ENCODE results near the gene PPIL1. TPM values are rescaled to one million over a fixed set of nuclear protein-coding genes. Genes with fewer than 3 reads are reported as not detected.
A peak's percentile ranks its signal among the peaks of the same experiment; 100 is the strongest.

PPIL1 gene
- total and polyA plus RNA-seq, 2 of the 13 experiments (the other 11 are each of a cell fraction or from before 2014, with no cell fraction given): 74.2 to 144 TPM

DNA sequence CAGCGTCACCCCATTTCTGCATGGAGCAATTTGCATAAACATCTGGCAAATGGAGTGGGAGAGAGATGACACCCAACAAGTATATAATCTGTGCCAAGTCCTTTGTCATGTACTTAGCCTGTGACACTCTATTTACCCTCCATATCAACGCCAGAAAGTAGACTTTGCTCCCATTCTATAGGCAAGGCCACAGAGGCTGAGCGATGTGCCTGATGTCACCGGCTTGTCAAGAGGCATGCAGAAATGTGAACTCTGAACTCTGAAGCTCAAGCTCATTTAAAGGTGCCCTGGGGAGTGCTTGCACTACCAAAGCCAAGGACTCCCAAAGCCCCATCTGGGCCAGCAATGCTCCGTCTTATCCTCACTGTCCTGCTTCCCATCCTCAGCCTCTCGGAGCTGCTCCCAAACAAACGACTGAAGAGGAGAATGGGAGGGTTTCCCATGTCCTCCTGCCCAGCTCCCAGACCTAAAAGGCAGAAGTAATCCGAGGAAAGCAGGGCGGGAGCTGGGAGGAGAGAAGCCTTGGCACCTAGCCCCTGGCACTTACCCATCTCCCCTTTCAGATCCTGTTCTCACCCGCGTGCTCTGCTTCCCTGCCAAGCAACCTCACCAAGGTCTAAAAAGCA is 44.6 kb downstream of the PPIL1 start (continued):
- TF ChIP-seq TEAD2 (CRISPR knock-in tag; IDR thresholded peaks at IDR 0.05): no peak
- no peak for TF ChIP-seq GTF3A (CRISPR knock-in tag; conservative IDR thresholded peaks at IDR 0.05)
- peak; percentile 42; the same call in 1 of the 2 replicates for TF ChIP-seq ZNF543 (CRISPR knock-in tag; IDR thresholded peaks at IDR 0.05)
- no peak for TF ChIP-seq EED (CRISPR knock-in tag; IDR thresholded peaks at IDR 0.05)
- TF ChIP-seq, protein P1, sequence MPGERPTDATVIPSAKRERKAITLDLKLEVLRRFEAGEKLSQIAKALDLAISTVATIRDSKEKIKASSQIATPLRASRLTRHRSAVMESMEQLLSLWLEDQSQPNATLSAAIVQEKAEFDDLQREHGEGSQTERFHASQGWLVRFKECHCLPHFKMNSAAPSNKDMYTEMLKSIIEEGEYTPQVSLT (CRISPR knock-in tag; IDR thresholded peaks at IDR 0.05; ENCODE audit: borderline replicate concordance, low read depth): no peak
- TF ChIP-seq ZNF547 (CRISPR knock-in tag; IDR thresholded peaks at IDR 0.05): no peak; the same call in 1 of the 2 replicates
- no peak for TF ChIP-seq ZNF773 (CRISPR knock-in tag; IDR thresholded peaks at IDR 0.05; ENCODE audit: borderline replicate concordance)
- TF ChIP-seq ONECUT2 (CRISPR knock-in tag; IDR thresholded peaks at IDR 0.05): 0 out of 2 replicates have a peak, but pooled peaks have one; percentile 42
- peak; percentile 68; the same call in 1 of the 2 replicates for TF ChIP-seq BCL6 (CRISPR knock-in tag; IDR thresholded peaks at IDR 0.05)
- TF ChIP-seq ATF1 (CRISPR knock-in tag; IDR thresholded peaks at IDR 0.05): peak; percentile 47; the same call in 1 of the 2 replicates
- TF ChIP-seq MED13 (CRISPR knock-in tag; IDR thresholded peaks at IDR 0.05): no peak
- peak; percentile 76; the same call in 1 of the 2 replicates for TF ChIP-seq ZNF816 (CRISPR knock-in tag; IDR thresholded peaks at IDR 0.05; ENCODE audit: borderline replicate concordance)
- no peak for TF ChIP-seq ZFP62 (CRISPR knock-in tag; IDR thresholded peaks at IDR 0.05)
- no peak for TF ChIP-seq ZNF34 (CRISPR knock-in tag; IDR thresholded peaks at IDR 0.05; ENCODE audit: borderline replicate concordance)
- peak; percentile 95 for TF ChIP-seq ZNF331 (CRISPR knock-in tag; IDR thresholded peaks at IDR 0.05)
- peak; percentile 75 for TF ChIP-seq POGZ (CRISPR knock-in tag; IDR thresholded peaks at IDR 0.05)
- TF ChIP-seq, protein P2, sequence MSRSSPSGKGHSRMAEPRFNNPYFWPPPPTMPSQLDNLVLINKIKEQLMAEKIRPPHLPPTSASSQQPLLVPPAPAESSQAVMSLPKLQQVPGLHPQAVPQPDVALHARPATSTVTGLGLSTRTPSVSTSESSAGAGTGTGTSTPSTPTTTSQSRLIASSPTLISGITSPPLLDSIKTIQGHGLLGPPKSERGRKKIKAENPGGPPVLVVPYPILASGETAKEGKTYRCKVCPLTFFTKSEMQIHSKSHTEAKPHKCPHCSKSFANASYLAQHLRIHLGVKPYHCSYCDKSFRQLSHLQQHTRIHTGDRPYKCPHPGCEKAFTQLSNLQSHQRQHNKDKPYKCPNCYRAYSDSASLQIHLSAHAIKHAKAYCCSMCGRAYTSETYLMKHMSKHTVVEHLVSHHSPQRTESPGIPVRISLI (CRISPR knock-in tag; IDR thresholded peaks at IDR 0.05; ENCODE audit: borderline replicate concordance): peak; percentile 91
- TF ChIP-seq HCFC1 (IDR thresholded peaks at IDR 0.05; ENCODE audit: low read depth, low read length): no peak
- TF ChIP-seq CEBPG (CRISPR knock-in tag; IDR thresholded peaks at IDR 0.05): peak; percentile 79
- no peak for TF ChIP-seq MATR3 (CRISPR knock-in tag; IDR thresholded peaks at IDR 0.05)
- no peak for TF ChIP-seq ZNF567 (CRISPR knock-in tag; IDR thresholded peaks at IDR 0.05; ENCODE audit: borderline replicate concordance)
- peak; percentile 98 for TF ChIP-seq SALL1 (CRISPR knock-in tag; IDR thresholded peaks at IDR 0.05)
- TF ChIP-seq ZMAT3 (CRISPR knock-in tag; conservative IDR thresholded peaks at IDR 0.05): peak; percentile 66
- TF ChIP-seq ZNF431 (CRISPR knock-in tag; IDR thresholded peaks at IDR 0.05; ENCODE audit: borderline replicate concordance, low read depth): no peak; the same call in 1 of the 2 replicates
- TF ChIP-seq, protein P3, sequence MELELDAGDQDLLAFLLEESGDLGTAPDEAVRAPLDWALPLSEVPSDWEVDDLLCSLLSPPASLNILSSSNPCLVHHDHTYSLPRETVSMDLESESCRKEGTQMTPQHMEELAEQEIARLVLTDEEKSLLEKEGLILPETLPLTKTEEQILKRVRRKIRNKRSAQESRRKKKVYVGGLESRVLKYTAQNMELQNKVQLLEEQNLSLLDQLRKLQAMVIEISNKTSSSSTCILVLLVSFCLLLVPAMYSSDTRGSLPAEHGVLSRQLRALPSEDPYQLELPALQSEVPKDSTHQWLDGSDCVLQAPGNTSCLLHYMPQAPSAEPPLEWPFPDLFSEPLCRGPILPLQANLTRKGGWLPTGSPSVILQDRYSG (CRISPR knock-in tag; IDR thresholded peaks at IDR 0.05): no peak
- no peak for TF ChIP-seq ZNF605 (CRISPR knock-in tag; IDR thresholded peaks at IDR 0.05)
- no peak for TF ChIP-seq CENPX (CRISPR knock-in tag; IDR thresholded peaks at IDR 0.05)
- no peak for TF ChIP-seq ZNF138 (CRISPR knock-in tag; IDR thresholded peaks at IDR 0.05; ENCODE audit: low read depth)
- no peak for TF ChIP-seq ZNF878 (CRISPR knock-in tag; IDR thresholded peaks at IDR 0.05)
- peak; percentile 34 for TF ChIP-seq JARID2 (CRISPR knock-in tag; IDR thresholded peaks at IDR 0.05; ENCODE audit: insufficient replicate concordance)
- no peak for TF ChIP-seq GLI4 (CRISPR knock-in tag; IDR thresholded peaks at IDR 0.05; ENCODE audit: borderline replicate concordance)
- TF ChIP-seq TRIM24 (CRISPR knock-in tag; IDR thresholded peaks at IDR 0.05): no peak

Measured in HepG2 (cell line).